ENCODE results near the gene RNF10. TPM values are rescaled to one million over a fixed set of nuclear protein-coding genes. Genes with fewer than 3 reads are reported as not detected.

The RNF10 gene
- total and polyA plus RNA-seq, 8 donors = 124 to 656 (median 191) TPM

- peaks cover 54 to 66% (median 60%) of the 10 kb centered on the region in 4 donors for H3K4me1 ChIP-seq
- H3K27me3 ChIP-seq = no peaks in the 10 kb centered on the region
- 19 to 41% (median 26%) methylated on average over 13 of the region's 13 CpGs for WGBS, 5 donors
- H3K36me3 ChIP-seq = peaks cover 0 to 11% (median 3%) of the 10 kb centered on the region in 4 donors
- H3K9me3 ChIP-seq = no peaks in the 10 kb centered on the region
- peak overlapping the region; percentile 83 to 98 (median 97) for H3K27ac ChIP-seq
- TF ChIP-seq POLR2AphosphoS5 (IDR thresholded peaks at IDR 0.05) = no peak
- TF ChIP-seq CTCF (IDR thresholded peaks at IDR 0.05) = no peak
- TF ChIP-seq POLR2A (IDR thresholded peaks at IDR 0.05) = no peak
- no peak for TF ChIP-seq EP300 (IDR thresholded peaks at IDR 0.05)
- intact Hi-C loops (cut with DNase I; ENCODE audit: low total_unique reads) = no loop called here
- peak overlapping the region; percentile 80 to 99 (median 88) for H3K4me3 ChIP-seq
- DNase-seq = peak; percentile 34 to 66
Measured at GRCh38 chr12:120536064-120536791, 2.1 kb downstream of the RNF10 start.

- intact Hi-C loops (cut with DNase I; ENCODE audit: low total_unique reads) = no loop called here
Measured at GRCh38 chr12:120537856-120538220, 3.7 kb downstream of the RNF10 start.

GRCh38 chr12:120538281-120539156 is 4.4 kb downstream of the RNF10 start:
- Histone ChIP-seq H3K36me3 (peaks cover 0 to 30% (median 13%) of the 10 kb centered on the region in 4 donors), H3K27me3 (no peaks in the 10 kb centered on the region), H3K27ac (peak overlapping the region; percentile 81 to 98 (median 97)), H3K4me3 (peak overlapping the region in 3 of 4 donors; percentile 80 to 91 (median 86)), H3K4me1 (peaks cover 69 to 88% (median 80%) of the 10 kb centered on the region in 4 donors), H3K9me3 (no peaks in the 10 kb centered on the region)
- peak; percentile 66 to 67 for DNase-seq
- TF ChIP-seq POLR2AphosphoS5 (IDR thresholded peaks at IDR 0.05) (peak; percentile 9 to 51 (median 40)), EP300 (IDR thresholded peaks at IDR 0.05) (no peak)
- intact Hi-C loops (cut with DNase I; ENCODE audit: low total_unique reads) = no loop called here
- WGBS, 5 donors = 8 to 17% (median 14%) methylated on average over 6 of the region's 6 CpGs

More at GRCh38 chr12:120537856-120538220, 3.7 kb downstream of the RNF10 start:
- TF ChIP-seq POLR2A (IDR thresholded peaks at IDR 0.05) = no peak
- TF ChIP-seq POLR2AphosphoS5 (IDR thresholded peaks at IDR 0.05) = no peak
- no peak for TF ChIP-seq EP300 (IDR thresholded peaks at IDR 0.05)
- TF ChIP-seq CTCF (IDR thresholded peaks at IDR 0.05) = no peak
- Histone ChIP-seq H3K27me3 (no peaks in the 10 kb centered on the region), H3K4me1 (peaks cover 66 to 82% (median 75%) of the 10 kb centered on the region in 4 donors), H3K36me3 (peaks cover 0 to 24% (median 10%) of the 10 kb centered on the region in 4 donors), H3K9me3 (no peaks in the 10 kb centered on the region), H3K27ac (peak overlapping the region; percentile 57 to 98 (median 97)), H3K4me3 (peak overlapping the region; percentile 80 to 99 (median 88))
- WGBS, 5 donors = 21 to 31% (median 28%) methylated on average over 4 of the region's 4 CpGs
- no peak for DNase-seq

- intact Hi-C loops (cut with DNase I; ENCODE audit: low total_unique reads) = no loop called here
- DNase-seq = no peak
Measured at GRCh38 chr12:120539303-120539702, 5.1 kb downstream of the RNF10 start.

More at GRCh38 chr12:120539303-120539702, 5.1 kb downstream of the RNF10 start:
- TF ChIP-seq POLR2A (IDR thresholded peaks at IDR 0.05) = no peak
- no peak for TF ChIP-seq POLR2AphosphoS5 (IDR thresholded peaks at IDR 0.05)
- no peak for TF ChIP-seq CTCF (IDR thresholded peaks at IDR 0.05)
- TF ChIP-seq EP300 (IDR thresholded peaks at IDR 0.05) = no peak
- 14 to 37% (median 22%) methylated on average over 1 of the region's 1 CpG for WGBS, 5 donors
- H3K9me3 ChIP-seq = no peaks in the 10 kb centered on the region
- no peaks in the 10 kb centered on the region for H3K27me3 ChIP-seq
- H3K4me1 ChIP-seq = peaks cover 70 to 92% (median 85%) of the 10 kb centered on the region in 4 donors
- peaks cover 0 to 30% (median 15%) of the 10 kb centered on the region in 4 donors for H3K36me3 ChIP-seq
- peak overlapping the region; percentile 24 to 98 (median 97) for H3K27ac ChIP-seq
- peak overlapping the region in 1 of 4 donors; percentile 91 for H3K4me3 ChIP-seq

Measured in stomach (tissue), 9 donors.